ENCODE measurements around the gene ALLC. TPM values are rescaled to one million over a fixed set of nuclear protein-coding genes. Genes with fewer than 3 reads are reported as not detected.

The ALLC gene
- polyA plus RNA-seq, 1 donor, result not detected

DNA sequence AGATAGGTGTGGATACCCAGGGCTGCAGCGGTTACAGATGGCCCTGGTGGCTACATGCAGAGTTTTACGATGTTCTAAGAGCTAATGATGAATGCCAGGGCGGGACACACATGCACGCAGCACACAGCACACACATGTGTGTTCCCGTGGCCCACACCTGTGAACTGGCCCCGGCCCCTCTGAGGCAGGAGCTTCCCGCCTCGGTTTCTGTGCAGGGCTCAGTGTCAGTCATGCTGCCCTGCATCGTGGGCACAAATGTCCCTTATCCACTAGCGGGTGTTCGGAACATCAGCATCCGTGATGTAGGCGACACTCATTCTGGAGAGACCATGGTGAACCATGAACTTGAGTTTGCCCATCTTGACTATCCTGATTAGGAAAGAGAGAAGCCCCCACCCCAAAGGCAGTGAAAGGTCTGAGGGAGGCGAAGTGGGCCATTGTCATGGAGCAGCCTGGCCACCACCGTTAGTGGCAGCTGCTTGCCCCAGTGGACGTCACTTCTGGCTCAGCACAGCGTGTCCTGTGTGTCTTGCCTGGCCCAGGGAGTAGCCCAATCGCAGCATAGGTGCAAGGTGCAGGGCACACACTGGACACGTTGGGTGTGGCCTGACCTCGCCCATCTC lies 89.1 kb downstream of the ALLC start:
- DNase-seq (ENCODE audit: low read depth), result no peak

DNA sequence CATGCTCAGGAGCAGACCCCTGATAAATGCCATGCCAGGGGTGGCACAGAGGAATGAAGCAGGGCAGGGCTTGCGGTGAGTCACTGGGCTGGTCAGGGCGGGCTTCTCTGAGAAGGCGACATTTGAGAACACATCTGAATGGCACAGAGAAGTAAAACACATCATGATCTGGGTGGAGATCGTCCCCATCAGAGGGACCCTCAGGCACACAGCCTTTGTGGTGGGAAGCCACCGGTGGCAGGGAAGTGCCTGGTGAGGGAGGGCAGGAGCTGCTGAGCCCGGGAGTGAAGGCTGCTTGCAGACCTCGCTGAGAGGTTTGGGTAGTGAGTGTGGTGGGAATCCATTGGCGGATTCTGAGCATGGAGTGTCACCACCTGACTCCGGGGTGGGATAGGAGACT lies 89.8 kb downstream of the ALLC start:
- DNase-seq (ENCODE audit: low read depth), result no peak

DNA sequence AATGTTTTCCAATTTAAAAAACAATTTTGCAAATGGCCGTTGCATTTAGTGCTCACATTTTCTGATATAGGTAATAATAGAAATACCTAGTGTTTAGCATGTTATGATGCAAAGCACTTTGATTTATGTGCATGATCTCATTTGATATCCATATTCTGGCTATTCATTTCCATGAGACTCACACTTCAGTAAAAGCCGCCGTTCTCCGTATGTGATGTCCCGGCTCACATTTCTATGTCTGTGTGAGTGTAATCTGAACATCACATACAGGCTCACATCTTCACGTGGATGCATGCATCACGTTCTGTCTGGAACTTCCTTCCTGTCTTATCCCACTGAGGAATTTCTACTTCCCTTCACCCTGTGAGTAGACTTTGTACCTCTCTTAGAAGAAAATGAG lies 91.2 kb downstream of the ALLC start:
- no peak for DNase-seq (ENCODE audit: low read depth)

DNA sequence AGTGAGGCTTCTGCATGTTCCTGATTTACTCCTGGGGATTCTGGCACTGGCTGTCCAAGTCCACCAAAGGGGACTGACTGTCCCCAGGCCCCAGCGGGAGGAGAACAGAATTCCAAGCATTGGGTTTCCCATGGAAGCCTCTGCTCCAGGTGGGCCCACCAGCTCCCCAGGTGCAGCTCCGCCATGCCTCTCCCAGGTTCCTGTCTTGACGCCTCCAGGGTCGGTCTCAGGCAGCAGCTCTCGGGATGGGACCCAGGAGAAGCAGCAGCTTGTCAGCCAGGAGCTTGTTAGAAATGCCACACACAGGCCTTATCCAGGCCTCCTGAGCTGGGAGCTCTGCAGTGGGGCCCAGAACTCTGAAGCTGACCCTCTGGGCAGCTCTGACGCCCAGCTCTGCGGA lies 93.3 kb downstream of the ALLC start:
- no peak for DNase-seq (ENCODE audit: low read depth)

DNA sequence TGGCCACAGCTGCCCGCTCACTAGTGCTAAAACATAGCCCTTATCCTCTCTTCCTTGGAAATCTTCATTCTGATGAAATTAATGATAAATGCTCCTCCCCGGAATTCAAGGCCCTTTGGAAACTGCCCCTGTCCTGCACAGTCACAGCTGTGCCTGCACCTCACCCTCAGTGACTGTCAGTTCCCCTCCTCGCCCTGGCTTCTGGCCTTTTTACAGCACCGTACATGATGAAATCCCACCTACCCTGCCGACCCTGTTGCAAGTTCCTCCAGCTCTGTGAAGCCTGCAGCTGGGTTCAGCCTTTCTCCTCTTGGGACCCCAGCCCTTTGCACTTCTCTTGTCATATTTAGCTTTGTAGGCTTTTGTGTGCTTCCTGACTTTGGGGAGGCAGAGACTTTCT lies 93.8 kb downstream of the ALLC start:
- no peak for DNase-seq (ENCODE audit: low read depth)

Other genes with a start within 250 kb of the ALLC start
- 63.2 TPM for gene ADI1, start 138.7 kb upstream of the ALLC start, polyA plus RNA-seq (ENCODE audit: insufficient read length)
- 18.5 TPM for gene RNASEH1, start 99.9 kb upstream of the ALLC start, polyA plus RNA-seq (ENCODE audit: insufficient read length)
- 2,045 TPM for gene RPS7, start 82.9 kb upstream of the ALLC start, polyA plus RNA-seq (ENCODE audit: insufficient read length)
- gene COLEC11, start 63.1 kb upstream of the ALLC start, polyA plus RNA-seq (ENCODE audit: insufficient read length), result 0.40 TPM
- gene DCDC2C, start 45.4 kb downstream of the ALLC start, polyA plus RNA-seq (ENCODE audit: insufficient read length), result 0.46 TPM